ENCODE data around the gene ECM2. TPM values are rescaled to one million over a fixed set of nuclear protein-coding genes. Genes with fewer than 3 reads are reported as not detected.

Gene ECM2
- total and polyA plus RNA-seq, 2 of the 8 experiments (the other 6 are each of a cell fraction or from before 2014, with no cell fraction given), result not detected

GRCh38 chr9:92517046-92517445, 18.7 kb downstream of the ECM2 start:
- H3K9me3 ChIP-seq (ENCODE audit: insufficient read depth in 2 of 2, low read depth in 1 of 2, low read length in 1 of 2), result no peaks in the 10 kb centered on the region
- H3K27me3 ChIP-seq (replicated peaks in 1 of 4; ENCODE audit: control insufficient read depth in 3 of 4, extremely low read depth in 1 of 4, insufficient read depth in 3 of 4, low read length in 3 of 4), result no peaks in the 10 kb centered on the region
- H2BK15ac ChIP-seq (ENCODE audit: low read length), result no peak overlapping the region
- no peak overlapping the region for H3K23ac ChIP-seq (ENCODE audit: insufficient read length)
- no peak overlapping the region for H2BK5ac ChIP-seq (ENCODE audit: low read depth, low read length)
- no peak overlapping the region for H3K4me3 ChIP-seq (ENCODE audit: extremely low read depth in 1 of 4, insufficient read depth in 2 of 4, low read depth in 3 of 4, low read length in 4 of 4)
- H3K79me1 ChIP-seq (ENCODE audit: low read depth, low read length), result no peaks in the 10 kb centered on the region
- H3K9ac ChIP-seq (replicated peaks in 1 of 4; ENCODE audit: extremely low read depth in 1 of 4, low read depth in 3 of 4, low read length in 3 of 4), result no peak overlapping the region
- H3K4ac ChIP-seq (replicated peaks; ENCODE audit: insufficient read length, low read depth, low read length), result no peak overlapping the region
- H2AFZ ChIP-seq (ENCODE audit: low read length), result no peak overlapping the region
- peak; percentile 36 for FAIRE-seq
- no peak overlapping the region for H3K27ac ChIP-seq (ENCODE audit: low read depth, low read length)
- H3K4me2 ChIP-seq (ENCODE audit: insufficient read depth in 1 of 2, low read depth in 2 of 2, low read length in 2 of 2), result peak overlapping the region in 1 of 2 experiments; percentile 38; a peak in 2 of 4 replicates
- no peak overlapping the region for H2BK120ac ChIP-seq (replicated peaks; ENCODE audit: low read depth, low read length)
- H3K56ac ChIP-seq (replicated peaks; ENCODE audit: insufficient read length, low read depth, low read length), result no peak overlapping the region
- no peak overlapping the region for H2BK12ac ChIP-seq (ENCODE audit: low read depth, low read length)
- H2BK20ac ChIP-seq (ENCODE audit: low read length), result no peak overlapping the region
- no peak for DNase-seq (ENCODE audit: low read depth in 1 of 2, low spot score in 2 of 2)
- no peak overlapping the region for H4K8ac ChIP-seq (ENCODE audit: extremely low read depth, insufficient read depth, low read length)
- no peak overlapping the region for H2AK5ac ChIP-seq (ENCODE audit: low read depth, low read length)
- H4K91ac ChIP-seq (replicated peaks; ENCODE audit: insufficient read length, low read length), result no peak overlapping the region
- H4K20me1 ChIP-seq (replicated peaks in 1 of 2; ENCODE audit: control insufficient read depth in 1 of 2, insufficient read depth in 2 of 2, low read length in 2 of 2), result no peaks in the 10 kb centered on the region
- no peaks in the 10 kb centered on the region for H3K23me2 ChIP-seq (ENCODE audit: low read depth, low read length)
- H4K5ac ChIP-seq (ENCODE audit: insufficient read length, low read depth, low read length), result no peak overlapping the region
- no peaks in the 10 kb centered on the region for H3K79me2 ChIP-seq (ENCODE audit: control insufficient read depth in 1 of 2, insufficient read depth in 2 of 2, low read length in 2 of 2)
- no peaks in the 10 kb centered on the region for H3K36me3 ChIP-seq (ENCODE audit: control insufficient read depth in 2 of 4, insufficient read depth in 4 of 4, low read length in 3 of 4)
- ChIA-PET POLR2A (ENCODE audit: partially characterized antibody) (no interaction called here), CTCF (ENCODE audit: partially characterized antibody) (interaction anchor here (0.8 to 1.3 kb wide), 2 partner anchors 11 to 137 kb away, joined by 3 read pairs; no protein-coding TSS in a partner anchor)
- no peak overlapping the region for H3K18ac ChIP-seq (ENCODE audit: extremely low read depth, low read length)
- TF ChIP-seq PHF8 (conservative IDR thresholded peaks at IDR 0.05; ENCODE audit: low read depth, low read length) (no peak), JUND (IDR thresholded peaks at IDR 0.05; ENCODE audit: low read length) (no peak), KDM4A (IDR thresholded peaks at IDR 0.05; ENCODE audit: low read depth, low read length, severe bottlenecking) (no peak)
- WGBS, 2 experiments (ENCODE audit: extremely low coverage in 1 of 2, insufficient coverage in 1 of 2, insufficient read length in 1 of 2, insufficient replicate concordance in 2 of 2, low coverage in 1 of 2, low lambda C conversion rate in 2 of 2, missing lambda C conversion rate in 1 of 2), result 60% methylated on average over 3 of the region's 3 CpGs; no CpG with 5 or more reads in 1 of the 2 experiments
- H3K14ac ChIP-seq (ENCODE audit: insufficient read length), result no peak overlapping the region
- no peaks in the 10 kb centered on the region for H3K4me1 ChIP-seq (replicated peaks in 1 of 4; ENCODE audit: control insufficient read depth in 3 of 4, insufficient read depth in 4 of 4, low read length in 3 of 4)
